GM06990 (cell line): ENCODE measurements around the gene C12orf76.

ENCODE experiments used
- DNase-seq: peaks from one replicate; pipeline ENCODE4 v3.0.0-alpha.2; 2011; ENCODE audit not compliant: insufficient read length; ENCODE audit errors: extremely low read depth
- H3K27me3 ChIP-seq: replicated peaks from 2 replicates; pipeline ENCODE4 v1.6.0; 2011; ENCODE audit warnings: low read length; ENCODE audit not compliant: control insufficient read depth, insufficient read depth
- H3K36me3 ChIP-seq: 2 replicates; pipeline ENCODE4 v1.5.1; 2011; ENCODE audit warnings: low read length; ENCODE audit not compliant: control insufficient read depth, insufficient read depth
- H3K4me3 ChIP-seq: replicated peaks from 2 replicates; pipeline ENCODE4 v1.5.1; 2011; ENCODE audit warnings: low read depth, mild to moderate bottlenecking, control low read depth, low read length
- TF ChIP-seq, protein P1 (sequence below): IDR thresholded peaks from 2 replicates; pipeline ENCODE4 v1.5.1; 2011; ENCODE audit warnings: low read length, control low read depth, mild to moderate bottlenecking, inconsistent platforms; ENCODE audit not compliant: insufficient read depth, poor library complexity, severe bottlenecking

Gene C12orf76

DNA sequence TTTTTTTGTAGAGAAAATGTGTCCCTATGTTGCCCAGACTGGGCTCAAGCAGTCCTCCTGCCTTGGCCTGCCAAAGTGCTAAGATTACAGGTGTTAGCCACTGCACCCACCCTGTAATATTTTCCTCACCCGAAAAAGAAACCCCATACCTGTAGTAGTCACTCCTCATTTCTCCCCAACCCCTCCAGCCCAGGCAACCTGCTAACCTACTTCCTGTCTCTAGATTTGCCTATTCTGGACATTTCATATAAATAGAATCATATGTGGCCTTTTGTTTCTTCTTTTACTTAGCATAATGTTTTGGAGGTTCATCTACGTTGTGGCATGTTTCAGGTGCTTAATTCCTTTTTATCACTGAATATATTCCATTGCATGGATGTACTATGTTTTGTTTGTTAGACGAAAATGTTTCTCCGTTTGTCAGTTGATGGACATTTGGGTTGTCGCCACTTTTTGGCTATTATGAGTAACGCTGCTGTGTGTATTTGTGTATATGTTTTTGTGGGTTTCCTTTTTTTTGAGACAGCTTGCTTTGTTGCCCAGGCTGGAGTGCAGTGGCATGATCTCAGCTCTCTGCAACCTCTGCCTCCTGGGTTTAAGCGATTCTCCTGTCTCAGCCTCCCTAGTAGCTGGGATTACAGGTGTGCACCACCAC is 42.9 kb downstream of the C12orf76 start:
- no peak for DNase-seq
- Histone ChIP-seq H3K4me3 (peak overlapping the region; percentile 26), H3K27me3 (no peaks in the 10 kb centered on the region), H3K36me3 (0 out of 2 replicates have a peak, but pooled peaks cover 1% of the 10 kb centered on the region)
- TF ChIP-seq, protein P1, sequence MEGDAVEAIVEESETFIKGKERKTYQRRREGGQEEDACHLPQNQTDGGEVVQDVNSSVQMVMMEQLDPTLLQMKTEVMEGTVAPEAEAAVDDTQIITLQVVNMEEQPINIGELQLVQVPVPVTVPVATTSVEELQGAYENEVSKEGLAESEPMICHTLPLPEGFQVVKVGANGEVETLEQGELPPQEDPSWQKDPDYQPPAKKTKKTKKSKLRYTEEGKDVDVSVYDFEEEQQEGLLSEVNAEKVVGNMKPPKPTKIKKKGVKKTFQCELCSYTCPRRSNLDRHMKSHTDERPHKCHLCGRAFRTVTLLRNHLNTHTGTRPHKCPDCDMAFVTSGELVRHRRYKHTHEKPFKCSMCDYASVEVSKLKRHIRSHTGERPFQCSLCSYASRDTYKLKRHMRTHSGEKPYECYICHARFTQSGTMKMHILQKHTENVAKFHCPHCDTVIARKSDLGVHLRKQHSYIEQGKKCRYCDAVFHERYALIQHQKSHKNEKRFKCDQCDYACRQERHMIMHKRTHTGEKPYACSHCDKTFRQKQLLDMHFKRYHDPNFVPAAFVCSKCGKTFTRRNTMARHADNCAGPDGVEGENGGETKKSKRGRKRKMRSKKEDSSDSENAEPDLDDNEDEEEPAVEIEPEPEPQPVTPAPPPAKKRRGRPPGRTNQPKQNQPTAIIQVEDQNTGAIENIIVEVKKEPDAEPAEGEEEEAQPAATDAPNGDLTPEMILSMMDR, result no peak

DNA sequence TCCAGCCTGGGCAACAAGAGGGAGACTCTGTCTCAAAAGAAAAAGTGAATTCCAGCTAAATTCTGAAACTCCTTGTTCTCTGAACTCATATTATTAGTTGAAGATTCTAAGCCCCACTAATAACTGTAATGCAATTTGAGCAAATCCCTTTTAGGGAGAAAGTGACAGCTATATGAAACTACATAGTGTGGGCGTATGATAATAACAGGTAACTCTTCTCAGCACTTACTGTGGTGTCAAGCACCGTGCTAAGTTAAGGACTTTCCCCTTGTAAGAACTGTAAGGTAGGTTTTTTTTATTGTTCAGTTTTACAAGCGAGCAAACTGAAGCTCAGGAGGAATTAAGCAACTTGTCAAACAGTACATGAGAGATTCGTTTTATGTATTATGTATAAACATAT is 43.7 kb downstream of the C12orf76 start:
- Histone ChIP-seq H3K27me3 (no peaks in the 10 kb centered on the region), H3K36me3 (0 out of 2 replicates have a peak, but pooled peaks cover 1% of the 10 kb centered on the region), H3K4me3 (no peak overlapping the region; the same call in 1 of the 2 replicates)
- peak; percentile 63 for DNase-seq
- TF ChIP-seq, protein P1, result no peak

DNA sequence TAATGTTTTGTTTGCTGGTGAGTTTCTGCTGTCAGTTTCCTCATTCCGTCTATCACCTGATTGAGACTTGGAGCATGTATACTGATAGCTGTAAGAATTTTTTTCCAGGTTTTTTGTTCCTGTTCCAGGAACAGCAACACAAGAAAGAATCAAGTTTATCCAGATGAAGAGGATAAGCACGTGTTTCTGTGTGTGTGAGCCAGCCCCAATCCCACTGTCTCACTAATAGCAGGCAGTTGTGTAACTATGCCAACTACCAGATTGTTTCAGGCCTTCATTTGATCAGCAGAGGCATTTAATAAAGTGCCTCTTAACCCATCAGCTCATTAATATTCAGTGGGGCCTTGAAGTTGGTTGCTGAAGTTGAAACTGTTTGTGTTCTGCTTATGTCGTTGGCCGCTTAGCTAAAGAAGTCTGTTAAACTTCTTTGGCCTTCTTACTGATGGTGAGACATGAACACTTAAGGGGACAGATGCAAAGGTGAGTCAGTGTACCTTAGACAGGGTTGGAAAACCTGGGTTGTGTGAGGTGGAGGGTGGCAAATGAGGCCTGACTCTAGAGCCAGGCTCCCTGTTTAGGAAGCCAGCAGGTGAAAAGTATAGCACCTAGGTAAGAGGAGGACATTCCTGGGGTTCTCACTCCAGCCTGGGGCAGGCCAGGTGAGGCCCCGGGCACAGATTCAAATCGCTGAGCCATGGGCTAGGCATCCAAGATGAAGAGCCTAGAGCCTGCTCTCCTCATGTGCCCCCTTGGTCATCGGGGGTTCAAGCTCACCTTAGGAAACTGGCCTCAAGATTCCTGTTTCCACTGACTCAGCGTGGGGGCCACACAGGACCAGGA is 45.4 kb downstream of the C12orf76 start:
- Histone ChIP-seq H3K36me3 (0 out of 2 replicates have a peak, but pooled peaks cover 1% of the 10 kb centered on the region), H3K27me3 (no peaks in the 10 kb centered on the region), H3K4me3 (no peak overlapping the region)
- TF ChIP-seq, protein P1, result no peak
- no peak for DNase-seq

DNA sequence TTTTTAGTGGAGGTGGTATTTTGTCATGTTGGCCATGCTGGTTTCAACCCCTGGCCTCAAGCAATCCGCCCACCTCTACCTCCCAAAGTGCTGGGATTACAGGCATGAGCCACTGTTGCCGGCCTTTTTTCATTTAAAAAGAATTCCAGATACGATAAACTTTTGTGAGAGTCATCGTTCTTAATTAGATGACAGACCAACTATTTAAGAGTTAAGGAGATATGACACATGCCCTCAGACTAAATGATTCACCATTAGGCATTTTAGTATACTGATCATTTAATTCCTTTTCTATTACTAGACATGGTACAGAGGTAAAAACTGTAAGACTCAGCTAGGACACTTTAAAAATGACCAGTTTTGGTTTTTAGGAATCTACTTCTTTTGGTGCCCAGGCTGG is 46.7 kb downstream of the C12orf76 start:
- 0 out of 2 replicates have a peak, but pooled peaks cover 1% of the 10 kb centered on the region for H3K36me3 ChIP-seq
- TF ChIP-seq, protein P1, result no peak
- no peak for DNase-seq

DNA sequence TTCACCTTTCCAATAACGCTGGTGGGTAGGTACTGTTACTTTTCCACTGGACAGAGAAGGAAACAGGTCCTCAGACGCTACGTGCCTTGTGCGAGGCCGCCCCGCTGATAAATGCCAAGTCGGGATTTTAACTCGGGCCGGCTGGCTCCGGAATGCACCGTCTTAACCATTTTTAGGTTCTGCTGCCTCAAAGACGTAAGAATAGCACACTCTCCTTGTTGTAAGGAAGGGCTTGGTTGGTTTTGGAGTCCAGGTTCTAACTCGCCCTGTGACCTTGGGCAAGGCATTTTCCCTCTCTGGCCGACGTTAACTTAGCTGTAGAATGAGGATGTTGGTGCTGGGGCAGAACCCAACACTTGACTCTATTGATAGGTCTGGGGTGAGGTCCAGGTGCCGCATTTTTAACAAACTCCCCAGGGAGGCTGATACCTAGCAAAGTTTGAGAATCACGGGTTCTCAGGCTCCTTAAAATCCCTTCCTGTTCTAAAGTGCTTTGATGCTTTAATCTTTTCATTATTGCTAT is 48.3 kb downstream of the C12orf76 start:
- TF ChIP-seq, protein P1, result no peak
- Histone ChIP-seq H3K27me3 (no peaks in the 10 kb centered on the region), H3K4me3 (peak overlapping the region; percentile 90), H3K36me3 (0 out of 2 replicates have a peak, but pooled peaks cover 1% of the 10 kb centered on the region)
- DNase-seq, result no peak

More for the DNA sequence above, 46.7 kb downstream of the C12orf76 start:
- Histone ChIP-seq H3K4me3 (no peak overlapping the region), H3K27me3 (no peaks in the 10 kb centered on the region)
